T-cell (primary cell): Measurements from ENCODE around the gene EIF3B. TPM values are rescaled to one million over a fixed set of nuclear protein-coding genes. Genes with fewer than 3 reads are reported as not detected.

Experiments
- ATAC-seq, 4 experiments: fragments of 200-7000 bp in 3 of 4; fragments of 150-1000 bp in 1 of 4; cut with Tn5 transposase; replicated peaks in 1 of 4; 1 replicate in 3 of 4; 2 replicates in 1 of 4; pipeline ENCODE4 v1.10.0; 2021; ENCODE audit warnings: moderate library complexity in 3 of 4, mild to moderate bottlenecking in 2 of 4, moderate number of reproducible peaks in 1 of 4
- CTCF ChIA-PET, 2 donors: fragments of 300-600 bp; sonication (Branson Sonifier 250); formaldehyde crosslinking; loops; one replicate each; lab custom pipeline; 2022; ENCODE audit warnings: antibody characterized with exemption in 2 of 2; lab: Charles Lee
- POLR2A ChIA-PET, 2 donors: fragments of 300-600 bp; sonication (Branson Sonifier 250); formaldehyde crosslinking; loops; one replicate each; lab custom pipeline; 2022; ENCODE audit warnings: antibody characterized with exemption in 2 of 2; lab: Charles Lee
- DNase-seq, 35 experiments: peaks; one replicate each; pipeline versions ENCODE4 v3.0.0 to v3.0.0-alpha.2; 2013 to 2023
- H3K27ac ChIP-seq: one replicate; pipeline ENCODE4 v1.5.1; 2013; ENCODE audit warnings: low read length
- H3K27me3 ChIP-seq, 2 experiments: replicated peaks in 1 of 2; 1 replicate in 1 of 2; 2 replicates in 1 of 2; pipeline versions ENCODE4 v1.6.1 to v1.7.0; 2013; ENCODE audit warnings: low read length in 1 of 2, mixed read lengths in 1 of 2; ENCODE audit not compliant: control insufficient read depth in 2 of 2, insufficient read depth in 2 of 2; ENCODE audit errors: extremely low read depth in 1 of 2
- H3K36me3 ChIP-seq, 2 donors: 1 replicate in 1 of 2; 2 replicates in 1 of 2; pipeline versions ENCODE4 v1.6.1 to v1.7.0; 2013; ENCODE audit warnings: low read length in 1 of 2; ENCODE audit not compliant: control insufficient read depth in 2 of 2, insufficient read depth in 1 of 2; ENCODE audit errors: extremely low read depth in 1 of 2
- H3K4me1 ChIP-seq, 2 experiments: 1 replicate in 1 of 2; 2 replicates in 1 of 2; pipeline versions ENCODE4 v1.6.1 to v1.7.0; 2013; ENCODE audit warnings: low read length in 2 of 2, mixed read lengths in 1 of 2; ENCODE audit not compliant: insufficient read depth in 2 of 2, control insufficient read depth in 1 of 2; ENCODE audit errors: extremely low read depth in 1 of 2
- H3K4me3 ChIP-seq, 2 donors: 1 replicate in 1 of 2; 2 replicates in 1 of 2; pipeline versions ENCODE4 v1.5.1 to v1.7.0; 2013; ENCODE audit warnings: mild to moderate bottlenecking in 2 of 2, low read length in 1 of 2, moderate library complexity in 1 of 2; ENCODE audit not compliant: control insufficient read depth in 1 of 2; ENCODE audit errors: extremely low read depth in 1 of 2
- H3K9me3 ChIP-seq: 2 replicates; pipeline ENCODE4 v1.7.0; 2013
- H3K27ac Mint-ChIP-seq, 2 donors: one replicate each; pipeline ENCODE4 v1.8.0; 2020 to 2021; ENCODE audit warnings: mild to moderate bottlenecking in 2 of 2, mixed read lengths in 2 of 2
- H3K27me3 Mint-ChIP-seq, 2 donors: one replicate each; pipeline ENCODE4 v1.8.0; 2021 to 2022; ENCODE audit warnings: mixed read lengths in 2 of 2
- H3K36me3 Mint-ChIP-seq: one replicate; pipeline ENCODE4 v1.8.0; 2021; ENCODE audit warnings: mixed read lengths
- H3K4me1 Mint-ChIP-seq, 3 donors: one replicate each; pipeline ENCODE4 v1.8.0; 2020 to 2022; ENCODE audit warnings: mixed read lengths in 3 of 3, mild to moderate bottlenecking in 1 of 3
- H3K4me3 Mint-ChIP-seq, 3 donors: one replicate each; pipeline ENCODE4 v1.8.0; 2020 to 2022; ENCODE audit warnings: mild to moderate bottlenecking in 3 of 3, mixed read lengths in 3 of 3, moderate library complexity in 3 of 3
- H3K9me3 Mint-ChIP-seq, 3 donors: one replicate each; pipeline ENCODE4 v1.8.0; 2020 to 2022; ENCODE audit warnings: mixed read lengths in 3 of 3
- WGBS: methylation state at CpG from one replicate; pipeline ENCODE4 v1.1.5; 2013; ENCODE audit warnings: missing lambda C conversion rate; ENCODE audit not compliant: insufficient coverage; 5-methylcytosine and 5-hydroxymethylcytosine counted together
- total RNA-seq, 35 experiments: library from RNA in 6 of 35; stranded (reverse) in 6 of 35; fragments of 120-200 nt in 1 of 35; gene quantifications; one replicate each; pipeline versions ENCODE4 v1.2.1 to v1.2.4 and lab custom pipeline; 2013 to 2026

Gene EIF3B
- total RNA-seq, 5 donors from 2014 or later (not counting 1 experiment from before 2014, with no cell fraction given) = 150 to 169 (median 165) TPM

GRCh38 chr7:2317556-2318293 lies 36.9 kb upstream of the EIF3B start:
- no peak overlapping the region for H3K4me3 ChIP-seq
- CTCF ChIA-PET = interaction anchor here in 1 of 2 donors (0.6 kb wide), 1 partner anchor 22 kb away, joined by 3 read pairs; no protein-coding TSS in a partner anchor
- ATAC-seq (no peak), DNase-seq (no peak)
- Mint-ChIP-seq H3K4me1 (peaks cover 0 to 8% (median 6%) of the 10 kb centered on the region in 3 donors), H3K4me3 (peak overlapping the region in 1 of 3 donors; percentile 11), H3K27ac (no peak overlapping the region), H3K27me3 (no peaks in the 10 kb centered on the region), H3K36me3 (no peaks in the 10 kb centered on the region), H3K9me3 (no peaks in the 10 kb centered on the region)
- POLR2A ChIA-PET = interaction anchor here in 1 of 2 donors (0.7 kb wide), 1 partner anchor 213 kb away, joined by 3 read pairs; no protein-coding TSS in a partner anchor
- H3K27ac ChIP-seq = no peak overlapping the region
- no peaks in the 10 kb centered on the region for H3K36me3 ChIP-seq
- WGBS = 88% methylated on average over 11 of the region's 12 CpGs
- H3K4me1 ChIP-seq = peaks cover 0 to 14% of the 10 kb centered on the region in 2 experiments
- peaks cover 0 to 12% of the 10 kb centered on the region in 2 experiments for H3K27me3 ChIP-seq
- no peaks in the 10 kb centered on the region for H3K9me3 ChIP-seq

- H3K27ac ChIP-seq = no peak overlapping the region
- no peak overlapping the region for H3K27ac Mint-ChIP-seq
- ATAC-seq (no peak), DNase-seq (no peak)
- H3K9me3 Mint-ChIP-seq = no peaks in the 10 kb centered on the region
- CTCF ChIA-PET = interaction anchor here in 1 of 2 donors (0.7 kb wide), 1 partner anchor 33 kb away, joined by 3 read pairs; no protein-coding TSS in a partner anchor
- H3K27me3 ChIP-seq = peaks cover 0 to 16% of the 10 kb centered on the region in 2 experiments
- no peaks in the 10 kb centered on the region for H3K27me3 Mint-ChIP-seq
- H3K4me3 ChIP-seq = no peak overlapping the region
- H3K36me3 Mint-ChIP-seq = no peaks in the 10 kb centered on the region
- H3K36me3 ChIP-seq = no peaks in the 10 kb centered on the region
- no peaks in the 10 kb centered on the region for H3K9me3 ChIP-seq
- no peaks in the 10 kb centered on the region for H3K4me1 ChIP-seq
- H3K4me3 Mint-ChIP-seq = no peak overlapping the region
- POLR2A ChIA-PET = interaction anchor here in 1 of 2 donors (0.6 kb wide), 1 partner anchor 1635 kb away, joined by 4 read pairs; no protein-coding TSS in a partner anchor
- WGBS = 43% methylated on average over 3 of the region's 11 CpGs
- H3K4me1 Mint-ChIP-seq = no peaks in the 10 kb centered on the region
These were observed 33.6 kb upstream of the EIF3B start for GRCh38 chr7:2321020-2321419.

DNA sequence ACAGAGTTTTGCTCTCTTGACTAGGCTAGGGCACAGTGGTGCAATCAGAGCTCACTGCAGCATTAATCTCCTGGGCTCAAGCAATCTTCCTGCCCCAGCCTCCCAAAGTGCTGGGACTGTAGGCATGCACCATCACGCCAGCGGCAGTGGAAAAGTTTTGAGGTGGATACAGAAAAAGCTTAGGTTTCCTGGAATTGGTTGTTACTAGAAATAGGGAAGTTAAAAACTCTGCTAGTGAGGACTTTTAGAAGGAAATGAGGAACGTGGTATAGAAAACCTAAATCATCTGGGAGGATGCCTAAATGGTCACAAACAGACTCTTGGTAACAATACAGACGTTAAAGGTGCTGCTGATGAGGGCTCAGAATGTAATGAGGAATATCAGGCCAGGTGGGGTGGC lies 29.5 kb upstream of the EIF3B start:
- ATAC-seq (no peak), DNase-seq (no peak)
- Mint-ChIP-seq H3K36me3 (no peaks in the 10 kb centered on the region), H3K4me1 (no peaks in the 10 kb centered on the region), H3K9me3 (no peaks in the 10 kb centered on the region), H3K4me3 (no peak overlapping the region), H3K27me3 (no peaks in the 10 kb centered on the region), H3K27ac (no peak overlapping the region)
- H3K4me3 ChIP-seq = no peak overlapping the region
- CTCF ChIA-PET = no interaction called here
- WGBS = 0% methylated on average over 3 of the region's 4 CpGs
- no peak overlapping the region for H3K27ac ChIP-seq
- H3K36me3 ChIP-seq = no peaks in the 10 kb centered on the region
- H3K9me3 ChIP-seq = no peaks in the 10 kb centered on the region
- peaks cover 0 to 12% of the 10 kb centered on the region in 2 experiments for H3K27me3 ChIP-seq
- H3K4me1 ChIP-seq = no peaks in the 10 kb centered on the region
- POLR2A ChIA-PET = no interaction called here

GRCh38 chr7:2326951-2327350 lies 27.7 kb upstream of the EIF3B start:
- DNase-seq (no peak), ATAC-seq (no peak)
- Mint-ChIP-seq H3K4me3 (no peak overlapping the region), H3K4me1 (no peaks in the 10 kb centered on the region), H3K9me3 (no peaks in the 10 kb centered on the region), H3K27me3 (no peaks in the 10 kb centered on the region), H3K27ac (no peak overlapping the region), H3K36me3 (no peaks in the 10 kb centered on the region)
- H3K27ac ChIP-seq = no peak overlapping the region
- no peaks in the 10 kb centered on the region for H3K9me3 ChIP-seq
- ChIA-PET CTCF (no interaction called here), POLR2A (no interaction called here)
- H3K4me3 ChIP-seq = no peak overlapping the region
- no peaks in the 10 kb centered on the region for H3K36me3 ChIP-seq
- H3K4me1 ChIP-seq = no peaks in the 10 kb centered on the region
- peaks cover 0 to 7% of the 10 kb centered on the region in 2 experiments for H3K27me3 ChIP-seq
- 90% methylated on average over 2 of the region's 7 CpGs for WGBS

- H3K27ac Mint-ChIP-seq = no peak overlapping the region
- WGBS = no CpG with 5 or more reads among the region's 2 CpGs
- H3K4me3 Mint-ChIP-seq = no peak overlapping the region
- ChIA-PET CTCF (no interaction called here), POLR2A (no interaction called here)
- H3K4me3 ChIP-seq = no peak overlapping the region
- H3K27me3 ChIP-seq = no peaks in the 10 kb centered on the region
- H3K9me3 Mint-ChIP-seq = no peaks in the 10 kb centered on the region
- H3K27me3 Mint-ChIP-seq = no peaks in the 10 kb centered on the region
- no peak for ATAC-seq
- DNase-seq = no peak
- H3K36me3 ChIP-seq = no peaks in the 10 kb centered on the region
- no peaks in the 10 kb centered on the region for H3K36me3 Mint-ChIP-seq
- no peaks in the 10 kb centered on the region for H3K9me3 ChIP-seq
- H3K4me1 Mint-ChIP-seq = no peaks in the 10 kb centered on the region
- no peak overlapping the region for H3K27ac ChIP-seq
- no peaks in the 10 kb centered on the region for H3K4me1 ChIP-seq
These were observed 24.1 kb upstream of the EIF3B start for GRCh38 chr7:2330493-2330892.

GRCh38 chr7:2331707-2332106 lies 22.9 kb upstream of the EIF3B start:
- Histone ChIP-seq H3K27me3 (no peaks in the 10 kb centered on the region), H3K9me3 (no peaks in the 10 kb centered on the region), H3K36me3 (no peaks in the 10 kb centered on the region), H3K27ac (no peak overlapping the region), H3K4me1 (no peaks in the 10 kb centered on the region), H3K4me3 (no peak overlapping the region)
- Mint-ChIP-seq H3K36me3 (no peaks in the 10 kb centered on the region), H3K4me3 (no peak overlapping the region), H3K4me1 (no peaks in the 10 kb centered on the region), H3K27me3 (no peaks in the 10 kb centered on the region), H3K9me3 (no peaks in the 10 kb centered on the region), H3K27ac (no peak overlapping the region)
- WGBS = 93% methylated on average over 3 of the region's 6 CpGs
- ATAC-seq (no peak), DNase-seq (no peak)
- POLR2A ChIA-PET = no interaction called here
- CTCF ChIA-PET = no interaction called here
